HG02571 (cell line): ENCODE data around the gene KCNJ3.

ENCODE experiments used
- ATAC-seq: cut with Tn5 transposase; IDR thresholded peaks from one replicate; pipeline ENCODE4 v1.9.1; 2021; ENCODE audit warnings: mild to moderate bottlenecking, moderate library complexity; ENCODE audit not compliant: unreplicated experiment

KCNJ3 gene

GRCh38 chr2:154706660-154707059, 8.2 kb downstream of the KCNJ3 start:
- no peak for ATAC-seq

GRCh38 chr2:154707994-154708575, 9.6 kb downstream of the KCNJ3 start:
- ATAC-seq, result no peak

GRCh38 chr2:154709215-154709614, 10.7 kb downstream of the KCNJ3 start:
- ATAC-seq, result no peak

GRCh38 chr2:154710078-154710477, 11.6 kb downstream of the KCNJ3 start:
- ATAC-seq, result no peak

GRCh38 chr2:154710685-154711084, 12.2 kb downstream of the KCNJ3 start:
- ATAC-seq, result no peak

GRCh38 chr2:154713675-154714074, 15.2 kb downstream of the KCNJ3 start:
- no peak for ATAC-seq

GRCh38 chr2:154720651-154721050, 22.2 kb downstream of the KCNJ3 start:
- no peak for ATAC-seq

- ATAC-seq, result no peak
These were observed 25.8 kb downstream of the KCNJ3 start for GRCh38 chr2:154724194-154724797.

GRCh38 chr2:154740361-154740760, 41.9 kb downstream of the KCNJ3 start:
- no peak for ATAC-seq

- no peak for ATAC-seq
These were observed 60.4 kb downstream of the KCNJ3 start for GRCh38 chr2:154758871-154759270.

- no peak for ATAC-seq
These were observed 64.1 kb downstream of the KCNJ3 start for GRCh38 chr2:154762638-154763037.

GRCh38 chr2:154771664-154772284, 73.3 kb downstream of the KCNJ3 start:
- no peak for ATAC-seq

GRCh38 chr2:154776825-154777224, 78.3 kb downstream of the KCNJ3 start:
- ATAC-seq, result no peak

- no peak for ATAC-seq
These were observed 95.9 kb downstream of the KCNJ3 start for GRCh38 chr2:154794406-154794805.

GRCh38 chr2:154795651-154796050, 97.2 kb downstream of the KCNJ3 start:
- ATAC-seq, result no peak

- ATAC-seq, result no peak
These were observed 106.0 kb downstream of the KCNJ3 start for GRCh38 chr2:154804451-154804850.

GRCh38 chr2:154813636-154814035, 115.1 kb downstream of the KCNJ3 start:
- ATAC-seq, result no peak

- ATAC-seq, result no peak
These were observed 116.4 kb downstream of the KCNJ3 start for GRCh38 chr2:154814856-154815255.

GRCh38 chr2:154825358-154825757, 126.9 kb downstream of the KCNJ3 start:
- ATAC-seq, result no peak

- no peak for ATAC-seq
These were observed 128.3 kb downstream of the KCNJ3 start for GRCh38 chr2:154826827-154827226.

- ATAC-seq, result no peak
These were observed 128.8 kb downstream of the KCNJ3 start for GRCh38 chr2:154827286-154827685.

GRCh38 chr2:154832711-154833110, 134.2 kb downstream of the KCNJ3 start:
- no peak for ATAC-seq

- no peak for ATAC-seq
These were observed 138.1 kb downstream of the KCNJ3 start for GRCh38 chr2:154836632-154837031.
